GM08714 (cell line): Measurements from ENCODE around the gene TCL1B.
A peak's percentile ranks its signal among the peaks of the same experiment; 100 is the strongest.

ENCODE experiments used
- H3K4me3 ChIP-seq: fragments of 200-500 bp; sonication (Bioruptor generic); 2 replicates; pipeline ENCODE4 v1.5.1; 2014; ENCODE audit warnings: mild to moderate bottlenecking, low read length, inconsistent platforms
- ZNF274 ChIP-seq: IDR thresholded peaks from 2 replicates; pipeline ENCODE4 v1.6.1; 2012; ENCODE audit warnings: mild to moderate bottlenecking, low read depth, low read length

TCL1B gene

GRCh38 chr14:95701846-95702221 lies 15.6 kb downstream of the TCL1B start:
- TF ChIP-seq ZNF274: no peak
- H3K4me3 ChIP-seq: no peak overlapping the region

- no peak for TF ChIP-seq ZNF274
- H3K4me3 ChIP-seq: no peak overlapping the region
Measured at GRCh38 chr14:95703341-95703740, 17.1 kb downstream of the TCL1B start.

- H3K4me3 ChIP-seq: no peak overlapping the region
- TF ChIP-seq ZNF274: no peak
Measured at GRCh38 chr14:95703805-95704204, 17.6 kb downstream of the TCL1B start.

- H3K4me3 ChIP-seq: no peak overlapping the region
- TF ChIP-seq ZNF274: no peak
Measured at GRCh38 chr14:95705518-95705917, 19.3 kb downstream of the TCL1B start.

GRCh38 chr14:95707327-95707726 lies 21.1 kb downstream of the TCL1B start:
- no peak for TF ChIP-seq ZNF274
- H3K4me3 ChIP-seq: no peak overlapping the region

GRCh38 chr14:95710106-95710505 lies 23.9 kb downstream of the TCL1B start:
- H3K4me3 ChIP-seq: no peak overlapping the region
- no peak for TF ChIP-seq ZNF274

- peak overlapping the region; percentile 53; the same call in 1 of the 2 replicates for H3K4me3 ChIP-seq
- TF ChIP-seq ZNF274: no peak
Measured at GRCh38 chr14:95711476-95712176, 25.4 kb downstream of the TCL1B start.

- no peak for TF ChIP-seq ZNF274
- peak overlapping the region; percentile 53; the same call in 1 of the 2 replicates for H3K4me3 ChIP-seq
Measured at GRCh38 chr14:95712398-95712797, 26.2 kb downstream of the TCL1B start.

- H3K4me3 ChIP-seq: peak within 1 kb of the TSS; percentile 68
- no peak for TF ChIP-seq ZNF274
Measured at GRCh38 chr14:95713596-95714371, 27.6 kb downstream of the TCL1B start, which contains the start of gene TCL1A. Gene TCL1A (minus strand): TSS chr14:95714125. CDS start chr14:95714066, 59 bp downstream.

- TF ChIP-seq ZNF274: no peak
- no peak overlapping the region for H3K4me3 ChIP-seq
Measured at GRCh38 chr14:95722525-95723190, 36.4 kb downstream of the TCL1B start.

GRCh38 chr14:95725685-95726336 lies 39.6 kb downstream of the TCL1B start:
- H3K4me3 ChIP-seq: no peak overlapping the region; the same call in 1 of the 2 replicates
- TF ChIP-seq ZNF274: no peak

- no peak for TF ChIP-seq ZNF274
- H3K4me3 ChIP-seq: no peak overlapping the region
Measured at GRCh38 chr14:95727056-95727700, 41.0 kb downstream of the TCL1B start.

GRCh38 chr14:95729402-95730028 lies 43.3 kb downstream of the TCL1B start:
- peak overlapping the region; percentile 19; the same call in 1 of the 2 replicates for H3K4me3 ChIP-seq
